NCI-H1436 treated with DMSO at 0.1 percent for 48 hours (cell line): ENCODE results near the gene TULP3.

ENCODE experiments used
- DNase-seq: peaks from one replicate; lab custom pipeline; 2025; lab: John Stamatoyannopoulos, UW

TULP3 gene

DNA sequence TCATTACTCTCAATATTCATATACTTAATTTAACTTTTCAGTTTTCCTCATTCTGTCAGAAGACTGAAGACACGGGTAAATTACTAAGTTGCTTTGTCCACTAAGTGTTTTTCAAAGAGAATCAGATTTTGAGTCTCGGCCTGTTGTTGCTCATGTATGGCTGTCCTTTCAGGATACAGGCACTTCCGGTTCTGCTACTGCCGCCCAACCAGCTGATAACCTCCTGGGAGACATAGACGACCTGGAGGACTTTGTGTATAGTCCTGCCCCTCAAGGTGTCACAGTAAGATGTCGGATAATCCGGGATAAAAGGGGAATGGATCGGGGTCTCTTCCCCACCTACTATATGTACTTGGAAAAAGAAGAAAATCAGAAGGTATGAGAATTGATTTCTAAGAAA, 40.2 kb downstream of the TULP3 start:
- DNase-seq, result no peak

DNA sequence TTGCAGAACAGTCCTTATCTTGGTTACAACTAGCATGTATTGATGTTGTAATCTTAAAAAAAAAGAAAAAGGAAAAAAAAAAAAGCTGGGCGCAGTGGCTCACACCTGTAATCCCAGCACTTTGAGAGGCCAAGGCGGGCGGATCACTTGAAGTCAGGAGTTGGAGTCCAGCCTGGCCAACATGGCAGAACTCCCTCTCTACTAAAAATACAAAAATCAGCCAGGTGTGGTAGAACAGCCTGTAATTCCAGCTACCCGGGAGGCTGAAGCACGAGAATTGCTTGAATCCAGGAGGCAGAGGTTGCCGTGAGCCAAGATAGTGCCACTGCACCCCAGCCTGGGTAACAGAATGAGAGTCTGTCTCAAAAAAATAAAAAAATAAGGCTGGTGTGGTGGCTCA, 42.9 kb downstream of the TULP3 start:
- no peak for DNase-seq

DNA sequence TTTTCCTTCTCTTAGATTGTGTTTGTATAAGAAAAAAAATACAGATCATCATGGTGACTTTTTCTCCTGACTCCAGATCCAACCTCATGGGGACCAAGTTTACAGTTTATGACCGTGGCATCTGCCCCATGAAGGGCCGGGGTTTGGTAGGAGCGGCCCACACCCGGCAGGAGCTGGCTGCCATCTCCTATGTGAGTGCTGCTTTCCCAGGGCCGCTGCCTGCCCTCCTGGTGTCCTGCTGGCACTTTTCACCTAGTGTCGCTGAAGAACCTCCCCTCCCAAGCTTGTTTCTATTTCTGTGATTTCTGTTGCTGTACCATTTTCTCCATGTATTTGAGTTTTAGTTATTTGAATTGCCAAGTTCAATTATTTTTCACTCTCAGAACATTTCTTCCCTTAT, 43.7 kb downstream of the TULP3 start:
- no peak for DNase-seq

DNA sequence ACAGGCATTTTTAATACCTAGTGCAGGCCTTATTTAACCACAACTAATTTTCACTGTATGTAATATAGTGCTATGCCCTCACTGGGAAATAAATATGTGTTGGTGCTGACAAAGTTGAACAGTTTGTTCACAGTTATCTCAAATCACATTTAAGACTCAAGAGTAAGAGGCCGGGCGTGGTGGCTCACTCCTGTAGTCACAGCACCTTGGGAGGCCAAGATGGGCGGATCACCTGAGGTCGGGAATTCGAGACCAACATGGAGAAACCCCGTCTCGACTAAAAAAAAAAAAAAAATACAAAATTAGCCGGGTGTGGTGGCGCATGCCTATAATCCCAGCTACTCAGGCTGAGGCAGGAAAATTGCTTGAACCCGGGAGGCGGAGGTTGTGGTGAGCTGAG, 45.6 kb downstream of the TULP3 start:
- no peak for DNase-seq

DNA sequence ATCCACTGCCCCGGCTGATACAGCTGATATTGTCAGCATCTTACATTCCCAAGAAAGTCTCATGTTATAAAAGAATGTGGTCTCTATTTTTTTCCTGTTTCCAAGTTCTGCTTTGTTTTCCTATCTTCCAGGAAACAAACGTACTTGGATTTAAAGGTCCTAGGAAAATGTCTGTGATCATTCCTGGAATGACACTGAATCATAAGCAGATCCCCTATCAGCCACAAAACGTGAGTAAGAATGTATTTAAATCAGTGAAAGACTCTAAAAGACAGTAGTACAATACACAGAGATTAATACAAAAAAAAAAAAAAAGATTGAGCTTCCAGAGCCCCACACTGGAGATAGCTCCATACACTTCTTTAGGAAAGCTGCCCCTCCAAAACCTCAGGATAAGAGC, 46.8 kb downstream of the TULP3 start:
- DNase-seq, result no peak

DNA sequence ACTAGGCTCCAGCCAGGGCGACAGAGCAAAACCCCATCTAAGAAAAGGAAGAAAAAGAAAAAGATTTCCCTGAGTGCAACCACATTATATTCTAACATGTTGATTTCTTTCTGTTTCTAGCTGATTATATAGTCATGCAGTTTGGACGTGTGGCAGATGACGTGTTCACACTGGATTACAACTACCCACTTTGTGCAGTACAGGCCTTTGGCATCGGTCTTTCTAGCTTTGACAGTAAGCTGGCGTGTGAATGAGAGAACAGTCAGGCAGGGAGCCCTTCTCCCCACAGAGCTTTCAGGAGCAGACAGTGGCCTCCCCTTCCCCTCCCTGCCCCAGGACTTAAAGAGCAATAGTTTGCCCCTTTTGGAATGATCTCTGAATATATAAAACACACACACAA, 48.5 kb downstream of the TULP3 start:
- no peak for DNase-seq

DNA sequence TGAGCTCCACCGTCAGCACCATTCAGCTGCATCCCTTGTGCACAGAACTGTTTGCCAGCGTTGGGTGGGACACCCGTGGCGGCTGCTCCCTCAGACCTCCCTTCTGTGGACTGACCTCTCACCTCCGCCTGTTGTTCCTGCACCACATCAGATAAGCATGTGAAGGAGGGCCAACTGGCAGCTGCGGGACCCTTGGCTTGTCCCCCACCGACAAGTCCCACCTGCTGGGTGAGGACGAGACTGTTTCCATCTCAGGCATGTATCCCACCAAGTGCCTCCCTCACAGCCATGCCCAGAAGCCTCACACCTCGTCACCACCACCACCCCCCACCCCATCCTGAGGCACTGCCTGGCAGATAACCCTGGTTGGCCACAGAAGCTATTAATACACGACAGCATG, 49.9 kb downstream of the TULP3 start:
- DNase-seq, result no peak

DNA sequence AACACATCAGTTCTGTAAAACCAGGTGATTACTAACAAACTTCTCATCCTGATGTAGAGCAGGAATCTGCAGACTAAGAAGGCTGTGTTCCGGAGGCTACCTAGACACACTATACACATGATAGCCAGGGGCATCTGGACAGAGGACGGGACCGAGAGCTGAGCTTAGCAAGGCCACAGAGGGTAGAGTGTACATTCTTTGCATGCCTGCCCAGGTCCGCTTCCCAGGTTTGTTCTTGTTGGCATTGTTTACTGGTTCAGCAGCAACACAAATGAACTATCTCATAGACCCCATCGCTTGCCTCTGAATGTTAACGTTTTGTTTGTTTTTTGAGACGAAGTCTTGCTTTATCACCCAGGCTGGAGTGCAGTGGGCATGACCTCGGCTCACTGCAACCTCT, 50.8 kb downstream of the TULP3 start:
- no peak for DNase-seq

DNA sequence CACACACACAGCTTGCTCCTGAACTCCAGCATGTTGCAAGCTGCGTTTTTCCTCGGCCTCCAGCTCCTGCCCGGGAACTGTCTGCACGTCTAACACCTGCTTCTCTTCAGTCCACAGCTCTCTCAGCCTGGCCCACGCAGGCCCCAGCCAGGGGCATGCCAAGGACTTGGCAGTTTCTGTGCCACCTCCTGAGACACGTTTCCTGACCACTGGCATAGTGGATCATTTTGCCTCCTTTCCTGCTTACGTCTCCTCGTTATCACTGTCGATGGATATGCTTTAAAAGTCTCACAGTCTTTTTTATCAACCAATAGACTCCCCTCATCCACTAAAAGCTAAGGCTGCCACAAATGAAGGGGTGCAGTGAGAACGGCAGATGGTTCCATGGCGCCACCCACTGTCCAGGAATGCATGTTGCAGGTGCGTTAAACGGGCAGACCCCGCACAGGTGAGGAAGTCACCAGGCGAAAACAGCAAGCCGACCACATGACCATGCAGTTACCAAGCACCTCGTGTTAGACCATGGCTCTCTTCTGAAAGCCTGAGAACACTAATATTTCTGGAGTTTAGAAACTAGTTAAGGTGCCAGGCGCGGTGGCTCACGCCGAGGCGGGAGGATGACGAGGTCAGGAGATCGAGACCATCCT, 53.8 kb downstream of the TULP3 start:
- DNase-seq, result no peak

DNA sequence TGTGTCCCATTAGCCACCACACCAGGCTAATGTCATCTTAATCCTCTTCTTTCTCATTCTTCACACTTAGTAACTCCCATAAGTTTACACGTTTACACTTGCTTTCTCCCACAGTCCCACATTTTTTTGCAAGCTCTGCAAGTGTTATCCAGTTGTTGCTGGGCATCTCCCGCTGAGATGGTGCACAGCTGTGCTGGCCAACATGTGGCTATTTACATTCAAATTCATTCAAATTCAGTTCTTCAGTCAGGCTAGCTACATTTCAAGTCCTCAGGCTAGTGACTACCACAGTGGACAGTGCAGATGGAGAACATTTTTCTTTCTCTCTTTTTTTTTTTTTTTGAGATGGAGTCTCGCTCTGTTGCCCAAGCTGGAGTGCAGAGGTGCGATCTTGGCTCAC, 58.7 kb downstream of the TULP3 start:
- DNase-seq, result no peak

DNA sequence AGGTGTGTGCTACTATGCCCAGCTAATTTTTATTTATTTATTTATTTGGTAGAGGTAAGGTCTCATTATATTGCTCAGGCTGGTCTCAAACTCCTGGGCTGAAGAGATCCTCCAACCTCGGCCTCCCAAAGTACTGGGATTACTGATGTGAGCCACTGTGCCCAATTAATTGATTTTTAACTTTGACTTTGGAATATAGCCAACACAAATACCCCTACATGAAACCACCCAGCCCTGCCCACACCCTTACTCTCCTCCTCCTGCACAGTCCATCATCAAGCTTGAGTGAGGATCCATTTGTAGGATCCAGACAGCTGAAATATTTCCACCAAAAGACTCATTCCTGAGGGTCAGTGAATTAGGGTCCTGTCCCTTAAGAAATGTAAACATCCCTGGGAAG, 65.2 kb downstream of the TULP3 start:
- DNase-seq, result no peak

DNA sequence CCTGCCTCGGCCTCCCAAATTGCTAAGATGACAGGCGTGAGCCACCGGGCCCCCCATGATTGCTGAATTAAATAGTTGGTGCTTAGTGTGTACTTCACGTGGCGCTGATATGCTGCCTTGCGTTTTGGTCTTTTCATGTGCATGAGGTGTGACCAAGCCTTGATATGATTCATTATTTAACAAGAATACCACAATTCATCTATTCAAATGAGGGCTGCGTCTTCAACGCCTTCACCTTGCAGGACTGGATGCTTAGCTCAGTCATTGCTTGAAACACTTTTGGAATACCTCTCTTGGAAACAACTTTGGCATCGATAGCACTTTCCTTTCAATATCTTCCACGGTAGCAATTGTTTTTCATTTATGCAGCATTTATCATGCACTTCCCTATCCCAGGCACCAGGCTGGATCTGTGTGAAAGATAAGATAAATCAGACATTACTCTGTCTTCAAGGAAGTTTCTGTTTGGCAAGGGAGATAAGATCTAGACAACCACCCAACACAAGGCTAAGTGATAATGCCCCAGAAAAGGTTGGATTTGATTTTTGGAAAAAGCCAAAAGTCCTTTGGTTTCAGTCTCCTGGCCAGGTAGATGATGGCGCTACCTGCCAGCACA, 67.2 kb downstream of the TULP3 start:
- DNase-seq, result no peak

DNA sequence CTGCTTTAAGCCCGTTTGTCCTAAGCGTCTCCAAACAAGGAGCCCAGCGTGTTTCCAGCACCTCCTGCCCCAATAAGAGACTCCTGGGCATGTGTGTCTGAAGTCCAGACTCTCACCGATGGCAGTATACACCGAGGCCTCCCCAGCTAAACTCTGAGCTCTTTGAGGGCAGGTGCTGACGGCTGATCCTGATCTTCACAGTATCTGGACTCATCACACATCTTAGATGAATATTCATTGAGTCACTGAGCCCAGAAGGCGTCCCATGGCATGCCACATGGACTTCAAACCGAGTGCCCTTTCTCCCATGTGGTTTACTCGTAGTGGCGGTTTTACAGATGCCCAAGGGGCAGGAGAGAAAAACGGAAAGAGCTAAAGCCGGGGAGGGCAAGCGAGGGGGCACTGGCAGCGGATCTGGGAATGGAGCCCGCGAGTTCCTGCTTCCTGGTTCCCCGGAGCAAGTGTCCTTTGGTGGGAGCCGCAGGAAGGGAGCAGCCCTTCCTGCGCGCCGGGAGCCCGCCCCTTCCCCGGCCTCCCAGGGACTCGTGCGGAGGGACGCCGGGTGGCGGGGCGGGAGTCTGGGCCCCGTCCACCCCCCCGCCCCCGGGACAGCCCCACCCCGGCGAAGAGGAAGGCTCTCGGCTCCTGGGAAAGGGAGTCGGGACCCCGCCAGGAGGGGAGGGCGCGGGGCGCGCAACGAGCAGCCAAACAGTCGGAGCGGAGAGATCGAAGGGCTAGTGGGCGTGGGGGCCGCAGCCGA, 67.9 kb downstream of the TULP3 start:
- DNase-seq, result no peak

DNA sequence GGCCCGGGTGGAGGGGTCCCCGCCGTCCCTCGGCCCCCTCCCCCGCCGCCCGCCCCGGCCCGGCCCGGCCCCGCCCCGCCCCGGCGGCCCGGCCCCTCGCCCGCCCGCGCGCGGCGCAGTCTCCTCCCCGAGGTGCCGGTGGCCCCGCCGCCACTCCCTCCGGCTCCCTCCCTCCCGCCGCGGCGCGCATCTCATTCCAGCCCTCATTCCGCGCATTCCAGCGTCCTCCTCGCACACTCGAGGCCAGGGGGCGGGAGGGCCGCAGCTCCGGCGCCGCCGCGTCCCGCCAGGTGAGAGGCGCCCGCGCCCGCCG, 68.5 kb downstream of the TULP3 start, which contains the start of gene TEAD4:
Gene TEAD4 (plus strand): TSS at position 206 of the 313 bp plus-strand sequence.
- DNase-seq, result no peak

DNA sequence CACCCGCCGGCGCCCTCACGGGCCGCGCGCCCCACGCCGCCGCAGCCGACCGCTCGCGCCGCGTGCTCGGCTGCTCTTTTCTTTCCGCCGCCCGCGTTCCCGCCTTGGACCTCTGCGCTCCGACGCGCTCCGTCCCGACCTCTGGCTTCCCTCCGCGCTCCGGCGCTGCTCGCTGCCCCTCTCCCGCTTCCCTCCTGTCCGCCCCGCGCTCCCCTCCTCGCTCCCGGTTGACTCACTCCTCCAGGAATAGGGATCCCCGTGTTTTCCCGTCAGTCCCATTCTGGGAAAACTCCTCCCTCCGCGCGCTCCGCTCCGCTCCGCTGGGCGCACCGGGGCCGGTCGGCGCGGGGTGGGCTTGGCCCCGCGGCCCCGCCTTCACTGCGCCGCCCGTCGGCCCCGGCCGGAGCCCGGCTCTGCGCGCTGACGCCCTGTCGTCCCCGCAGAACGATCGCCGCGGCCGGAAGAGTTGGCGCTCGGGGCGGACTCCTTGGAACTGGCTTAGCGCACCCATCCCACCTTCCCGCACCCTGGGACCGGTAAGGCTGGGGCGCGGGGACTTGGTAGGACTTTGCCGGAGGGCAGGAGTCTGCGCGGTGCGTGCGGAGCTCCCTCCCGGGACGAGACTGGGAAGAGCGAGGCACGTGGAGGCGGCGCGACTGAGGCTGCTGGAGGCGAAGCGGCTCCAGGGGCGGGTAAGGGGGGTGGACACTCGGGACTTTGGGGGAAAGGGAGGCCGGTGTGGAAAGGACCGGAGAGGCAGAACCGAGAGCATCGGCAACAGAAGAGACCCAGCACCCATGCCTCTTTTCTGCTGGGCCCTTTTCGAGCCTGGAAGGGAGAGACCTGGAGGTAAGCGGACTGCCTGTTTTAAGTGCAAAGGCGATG, 69.1 kb downstream of the TULP3 start:
- no peak for DNase-seq

DNA sequence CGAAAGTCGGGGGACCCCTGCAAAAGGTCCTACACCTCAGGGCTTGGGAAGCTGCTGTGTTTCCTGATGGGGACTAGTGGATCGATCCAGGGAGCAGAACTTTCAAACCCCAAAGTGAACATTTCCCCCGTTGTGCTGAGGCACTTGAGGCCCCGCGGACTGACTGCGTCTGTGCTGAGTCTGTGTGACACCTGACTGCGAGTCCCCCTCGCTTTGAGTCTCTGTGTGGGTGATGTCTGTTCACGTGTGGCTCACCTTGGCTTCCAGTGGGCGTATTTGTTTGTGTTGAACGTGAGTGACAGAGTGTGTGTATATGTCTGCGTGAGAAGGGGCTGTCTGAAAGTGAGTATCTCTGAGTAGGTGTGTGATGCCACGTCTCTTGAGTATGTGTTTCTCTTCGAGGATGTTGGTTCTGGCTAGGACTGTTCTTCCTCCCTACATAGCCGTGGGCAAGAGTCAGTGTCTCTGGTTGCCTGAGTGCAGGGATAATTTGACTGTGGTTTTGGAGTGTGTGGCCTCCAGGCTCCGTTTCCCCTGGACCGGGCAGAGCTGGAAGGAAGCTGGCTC, 69.8 kb downstream of the TULP3 start:
- no peak for DNase-seq

DNA sequence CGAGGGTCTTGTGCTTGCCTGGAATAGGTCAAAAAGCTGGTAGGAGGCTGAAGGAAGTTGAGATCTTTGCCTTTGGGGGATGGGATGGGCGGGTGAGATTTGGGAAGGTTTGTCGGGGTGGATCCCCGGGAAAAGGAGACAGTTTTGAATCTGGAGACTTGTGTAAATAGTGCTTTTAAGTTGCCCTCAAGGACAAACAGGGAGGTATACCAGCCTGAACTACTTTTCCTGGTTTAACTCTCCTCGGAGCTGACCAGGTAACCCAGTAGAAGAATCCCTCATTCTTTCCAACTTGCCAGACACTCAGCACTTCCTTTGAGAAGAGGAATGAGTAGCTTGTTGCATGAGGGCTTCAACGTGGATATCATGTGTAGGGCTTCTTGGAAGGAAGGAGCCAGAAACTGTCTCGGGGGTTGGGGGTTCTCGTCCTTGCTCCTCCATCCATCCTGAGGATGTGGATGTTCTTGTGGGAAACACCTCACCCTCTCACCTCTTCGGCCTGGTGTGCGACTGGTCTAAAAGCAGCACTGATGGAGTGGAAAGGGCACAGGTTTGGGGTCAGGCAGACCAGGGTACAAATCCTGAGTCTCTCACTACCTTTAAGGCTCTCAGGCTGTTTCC, 70.4 kb downstream of the TULP3 start:
- DNase-seq, result no peak

DNA sequence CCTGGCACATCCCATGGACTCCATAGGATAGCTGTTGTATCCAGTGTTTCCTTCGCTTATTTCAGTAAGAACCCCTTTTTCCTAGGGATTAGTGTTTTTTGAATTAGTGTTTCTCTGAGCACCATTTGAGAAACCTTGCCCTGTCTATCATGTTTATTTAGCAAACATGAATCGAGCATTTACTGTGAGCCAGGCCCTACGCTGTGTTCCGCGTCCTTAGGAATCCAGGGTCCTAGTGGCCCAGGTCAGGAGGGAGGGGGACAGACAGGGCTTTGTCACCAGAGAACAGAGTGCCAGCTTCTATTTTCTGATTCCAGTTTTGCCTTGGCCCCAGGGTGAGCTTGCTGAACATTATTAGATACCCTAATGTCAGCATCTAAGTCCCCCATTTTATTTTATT, 71.0 kb downstream of the TULP3 start:
- no peak for DNase-seq

DNA sequence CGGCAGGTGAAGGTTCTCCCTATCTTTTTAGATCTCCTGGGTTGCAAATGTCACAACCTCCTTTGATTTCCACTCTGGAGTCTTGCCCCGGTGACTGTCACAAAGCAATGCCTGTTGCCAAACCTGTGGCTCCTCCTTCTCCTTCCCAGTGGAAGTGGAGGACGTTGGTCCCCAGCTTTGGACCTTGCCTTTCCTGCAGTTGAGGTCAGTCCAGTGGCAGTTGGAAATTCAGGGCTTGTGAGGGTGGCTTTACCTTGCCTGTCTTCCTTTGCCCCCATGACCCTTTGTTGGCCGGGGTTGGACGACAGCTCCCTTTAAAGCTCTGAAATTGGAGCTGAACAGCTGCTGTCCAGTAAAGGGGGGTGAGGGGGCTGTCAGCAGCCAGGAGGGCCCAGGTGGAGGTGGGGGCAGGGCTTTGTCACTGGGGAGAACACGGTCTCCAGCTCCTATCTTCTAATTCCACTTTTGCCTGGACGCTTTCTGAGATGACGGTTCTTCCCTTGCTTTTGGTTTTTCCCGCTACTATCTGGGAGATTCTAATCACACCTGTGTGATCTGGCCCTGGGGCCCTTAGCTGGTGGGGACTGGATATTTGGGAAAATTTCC, 72.6 kb downstream of the TULP3 start:
- no peak for DNase-seq

DNA sequence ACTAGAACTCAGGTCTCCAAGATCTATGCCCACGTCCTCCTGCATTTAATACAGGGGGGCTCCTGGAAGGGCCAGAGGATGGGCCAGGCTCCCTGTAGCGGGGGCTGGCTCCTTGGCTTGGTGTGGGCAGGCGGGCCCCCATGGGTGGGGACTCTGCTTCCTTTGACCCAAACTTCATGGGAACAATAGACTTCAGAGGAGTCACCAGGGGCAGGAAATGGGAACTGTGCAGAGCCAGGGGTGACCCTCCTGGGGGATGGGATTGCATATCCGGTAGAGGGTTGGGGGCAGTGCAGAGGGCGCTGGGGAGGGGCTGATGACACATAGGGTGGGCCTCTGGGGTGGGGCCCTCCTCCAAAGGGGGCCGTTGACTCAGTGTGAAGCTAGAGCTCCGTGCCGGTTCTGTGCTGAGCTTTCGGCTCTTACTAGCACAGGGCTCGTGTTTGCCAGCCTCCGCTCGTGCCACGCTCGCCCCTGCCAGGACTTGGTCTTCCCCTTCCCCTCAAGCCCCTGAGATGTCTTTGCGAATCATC, 73.1 kb downstream of the TULP3 start:
- DNase-seq, result no peak

DNA sequence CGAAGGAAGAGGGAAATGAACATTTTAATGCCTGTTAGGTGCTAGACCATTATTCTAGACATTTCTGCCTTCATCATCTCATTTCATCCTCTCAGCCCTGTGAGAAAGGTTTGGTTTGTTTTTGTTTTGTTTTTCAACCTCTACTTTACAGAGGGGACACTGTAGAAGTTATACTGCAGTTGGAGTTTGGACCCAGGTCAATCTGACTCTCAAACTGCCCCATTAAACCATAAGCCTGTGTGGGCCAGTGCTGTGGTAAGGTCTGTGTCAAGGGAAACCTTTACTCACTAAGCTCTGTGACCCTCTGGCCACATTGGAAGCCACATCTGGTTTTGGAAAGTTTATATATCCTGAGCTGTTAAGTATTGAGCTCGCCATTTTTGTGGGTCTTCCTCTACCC, 77.0 kb downstream of the TULP3 start:
- DNase-seq, result no peak
